Measurements from ENCODE around the gene SRC.

GRCh38 chr20:37446286-37447032 is 100.5 kb downstream of the SRC start:
- TF ChIP-seq CTCF (IDR thresholded peaks at IDR 0.05) (no peak), POLR2A (IDR thresholded peaks at IDR 0.05) (no peak)

All from lower leg skin (tissue), 3 donors.